GM12878 (cell line): ENCODE data around the gene C1orf210.

Experiments used
- ATF3 ChIP-seq: IDR thresholded peaks from 2 replicates; pipeline ENCODE4 v1.6.1; 2011; ENCODE audit warnings: low read depth, mild to moderate bottlenecking, low read length, moderate library complexity, borderline replicate concordance; ENCODE audit errors: extremely low read depth
- CHD2 ChIP-seq: IDR thresholded peaks from 2 replicates; pipeline ENCODE4 v1.6.1; 2011; ENCODE audit warnings: low read depth, low read length, improper control_type of control experiment, borderline replicate concordance
- CREM ChIP-seq: IDR thresholded peaks from 2 replicates; pipeline ENCODE4 v1.6.1; 2014; ENCODE audit warnings: antibody characterized with exemption, low read depth
- POLR2A ChIP-seq: IDR thresholded peaks from 2 replicates; pipeline ENCODE4 v1.6.1; 2011; ENCODE audit warnings: low read depth, mild to moderate bottlenecking, low read length
- TF ChIP-seq, protein P1 (sequence below), 3 experiments: IDR thresholded peaks in 2 of 3; conservative IDR thresholded peaks in 1 of 3; 2 replicates each; pipeline ENCODE4 v1.5.1; 2011; ENCODE audit warnings: low read depth in 3 of 3, low read length in 3 of 3, mild to moderate bottlenecking in 3 of 3, control low read depth in 2 of 3, moderate library complexity in 2 of 3, inconsistent platforms in 1 of 3, mixed read lengths in 1 of 3; ENCODE audit not compliant: control insufficient read depth in 2 of 3, insufficient read depth in 1 of 3; ENCODE audit errors: extremely low read depth in 1 of 3

GRCh38 chr1:43282220-43283195 lies 2.9 kb downstream of the C1orf210 start:
- TF ChIP-seq CREM (no peak), ATF3 (no peak), POLR2A (no peak), CHD2 (no peak)
- TF ChIP-seq, protein P1, sequence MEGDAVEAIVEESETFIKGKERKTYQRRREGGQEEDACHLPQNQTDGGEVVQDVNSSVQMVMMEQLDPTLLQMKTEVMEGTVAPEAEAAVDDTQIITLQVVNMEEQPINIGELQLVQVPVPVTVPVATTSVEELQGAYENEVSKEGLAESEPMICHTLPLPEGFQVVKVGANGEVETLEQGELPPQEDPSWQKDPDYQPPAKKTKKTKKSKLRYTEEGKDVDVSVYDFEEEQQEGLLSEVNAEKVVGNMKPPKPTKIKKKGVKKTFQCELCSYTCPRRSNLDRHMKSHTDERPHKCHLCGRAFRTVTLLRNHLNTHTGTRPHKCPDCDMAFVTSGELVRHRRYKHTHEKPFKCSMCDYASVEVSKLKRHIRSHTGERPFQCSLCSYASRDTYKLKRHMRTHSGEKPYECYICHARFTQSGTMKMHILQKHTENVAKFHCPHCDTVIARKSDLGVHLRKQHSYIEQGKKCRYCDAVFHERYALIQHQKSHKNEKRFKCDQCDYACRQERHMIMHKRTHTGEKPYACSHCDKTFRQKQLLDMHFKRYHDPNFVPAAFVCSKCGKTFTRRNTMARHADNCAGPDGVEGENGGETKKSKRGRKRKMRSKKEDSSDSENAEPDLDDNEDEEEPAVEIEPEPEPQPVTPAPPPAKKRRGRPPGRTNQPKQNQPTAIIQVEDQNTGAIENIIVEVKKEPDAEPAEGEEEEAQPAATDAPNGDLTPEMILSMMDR (IDR thresholded peaks at IDR 0.05 in 2 of 3, conservative IDR thresholded peaks at IDR 0.05 in 1 of 3; ENCODE audit: control insufficient read depth in 2 of 3, extremely low read depth in 1 of 3, insufficient read depth in 1 of 3, low read depth in 3 of 3, low read length in 3 of 3), result no peak
